SK-N-MC (cell line): ENCODE data around the gene HDAC1.

Experiments used
- DNase-seq: peaks from one replicate; pipeline ENCODE4 v3.0.0-alpha.2; 2011; ENCODE audit warnings: low read depth, low spot score
- H3K27ac ChIP-seq: fragments of 200-600 bp; sonication (generic); 2 replicates; pipeline ENCODE4 v1.5.1; 2016; ENCODE audit warnings: mixed run types
- H3K36me3 ChIP-seq: fragments of 200-600 bp; sonication (generic); 2 replicates; pipeline ENCODE4 v1.6.1; 2017; ENCODE audit warnings: antibody characterized with exemption, low read length, mixed read lengths; ENCODE audit not compliant: insufficient read depth
- H3K4me3 ChIP-seq: fragments of 200-600 bp; sonication (generic); 2 replicates; pipeline ENCODE4 v1.5.1; 2016
- H3K9ac ChIP-seq: fragments of 200-600 bp; sonication (generic); 2 replicates; pipeline ENCODE4 v1.8.0; 2017; ENCODE audit warnings: mixed run types, mixed read lengths; ENCODE audit not compliant: insufficient read length
- H3K9me3 ChIP-seq: fragments of 200-600 bp; sonication (generic); 2 replicates; pipeline ENCODE4 v1.6.1; 2017; ENCODE audit warnings: low read depth, mild to moderate bottlenecking, antibody characterized with exemption, low read length, moderate library complexity, mixed read lengths
- EZH2 ChIP-seq: fragments of 200-600 bp; sonication (generic); IDR thresholded peaks from one replicate; pipeline ENCODE4 v1.6.1; 2017; ENCODE audit warnings: antibody characterized with exemption
- FOXP2 ChIP-seq: optimal IDR thresholded peaks from 2 replicates; pipeline ENCODE3; 2011; ENCODE audit warnings: mild to moderate bottlenecking, moderate library complexity; ENCODE audit not compliant: insufficient read depth; ENCODE audit errors: extremely low read length, control extremely low read depth
- POLR2AphosphoS5 ChIP-seq: IDR thresholded peaks from 2 replicates; pipeline ENCODE4 v1.6.1; 2012; ENCODE audit warnings: mild to moderate bottlenecking, low read depth, low read length, borderline replicate concordance

HDAC1 gene

DNA sequence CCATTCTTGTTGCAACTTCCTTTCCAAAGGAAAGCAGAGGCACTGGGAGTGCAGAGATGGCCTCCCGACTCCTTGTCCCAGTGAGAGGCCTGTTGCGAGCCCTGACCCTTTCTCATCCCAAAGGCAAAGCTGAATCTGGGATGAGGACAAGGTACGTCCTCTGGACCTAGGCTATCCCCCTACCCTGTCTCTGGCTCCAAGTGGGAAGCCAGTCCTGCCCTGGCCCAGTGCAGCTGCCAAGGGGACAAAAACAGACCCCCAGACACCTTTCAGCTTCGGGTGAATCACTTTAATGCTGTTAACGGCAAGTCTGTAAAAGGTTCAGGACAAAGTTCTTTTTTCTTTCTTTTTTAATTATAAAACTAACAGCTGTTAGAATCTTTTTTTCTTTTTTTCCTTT is 73.0 kb downstream of the HDAC1 start:
- Histone ChIP-seq H3K9ac (no peak overlapping the region), H3K4me3 (no peak overlapping the region), H3K36me3 (peaks cover 16% of the 10 kb centered on the region; the same call in 1 of the 2 replicates), H3K9me3 (no peaks in the 10 kb centered on the region), H3K27ac (no peak overlapping the region)
- no peak for DNase-seq
- no peak for TF ChIP-seq POLR2AphosphoS5
- no peak for TF ChIP-seq FOXP2
- TF ChIP-seq EZH2, result no peak

GRCh38 chr1:32365445-32365844 is 73.6 kb downstream of the HDAC1 start:
- TF ChIP-seq EZH2 (no peak), FOXP2 (no peak), POLR2AphosphoS5 (no peak)
- Histone ChIP-seq H3K4me3 (no peak overlapping the region), H3K36me3 (peaks cover 16% of the 10 kb centered on the region; the same call in 1 of the 2 replicates), H3K9me3 (no peaks in the 10 kb centered on the region), H3K27ac (no peak overlapping the region), H3K9ac (no peak overlapping the region)
- no peak for DNase-seq

GRCh38 chr1:32367912-32368635 is 76.2 kb downstream of the HDAC1 start:
- H3K9me3 ChIP-seq, result no peaks in the 10 kb centered on the region
- TF ChIP-seq EZH2 (no peak), FOXP2 (no peak), POLR2AphosphoS5 (no peak)
- no peak overlapping the region for H3K4me3 ChIP-seq
- DNase-seq, result no peak
- no peak overlapping the region for H3K27ac ChIP-seq
- no peak overlapping the region for H3K9ac ChIP-seq
- H3K36me3 ChIP-seq, result peaks cover 25% of the 10 kb centered on the region; the same call in 1 of the 2 replicates

DNA sequence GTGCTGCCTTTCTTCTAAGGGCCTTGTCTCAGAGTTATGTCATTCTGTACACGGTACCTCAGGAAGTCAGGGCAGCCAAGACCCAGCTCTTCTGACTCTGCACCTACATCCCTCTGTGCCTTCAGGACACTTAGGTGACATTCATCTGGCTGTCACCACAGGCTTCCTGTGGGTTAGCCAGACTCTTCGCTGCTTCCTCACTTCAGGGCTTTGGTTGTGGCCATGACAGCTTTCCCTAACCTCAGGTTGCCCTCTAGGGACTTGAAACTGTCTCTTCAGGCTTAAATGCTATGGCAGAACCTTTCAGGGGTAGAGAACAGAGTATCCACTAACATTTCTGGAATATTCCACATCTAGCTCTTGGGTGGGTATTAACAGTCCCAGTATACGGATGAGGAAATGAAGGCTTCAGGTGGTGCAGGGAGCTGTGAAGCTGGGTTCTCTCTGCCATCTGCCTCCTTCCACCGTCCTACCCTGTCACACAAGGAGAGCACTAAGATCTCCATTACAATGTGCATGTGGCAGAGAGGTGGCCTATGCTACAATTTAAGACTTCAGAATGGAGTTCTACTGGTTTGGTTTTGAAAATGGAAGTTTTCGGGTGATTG is 80.4 kb downstream of the HDAC1 start:
- H3K27ac ChIP-seq, result no peak overlapping the region
- DNase-seq, result no peak
- TF ChIP-seq EZH2 (no peak), POLR2AphosphoS5 (no peak), FOXP2 (no peak)
- H3K4me3 ChIP-seq, result no peak overlapping the region
- no peaks in the 10 kb centered on the region for H3K9me3 ChIP-seq
- no peak overlapping the region for H3K9ac ChIP-seq
- peaks cover 42% of the 10 kb centered on the region for H3K36me3 ChIP-seq

DNA sequence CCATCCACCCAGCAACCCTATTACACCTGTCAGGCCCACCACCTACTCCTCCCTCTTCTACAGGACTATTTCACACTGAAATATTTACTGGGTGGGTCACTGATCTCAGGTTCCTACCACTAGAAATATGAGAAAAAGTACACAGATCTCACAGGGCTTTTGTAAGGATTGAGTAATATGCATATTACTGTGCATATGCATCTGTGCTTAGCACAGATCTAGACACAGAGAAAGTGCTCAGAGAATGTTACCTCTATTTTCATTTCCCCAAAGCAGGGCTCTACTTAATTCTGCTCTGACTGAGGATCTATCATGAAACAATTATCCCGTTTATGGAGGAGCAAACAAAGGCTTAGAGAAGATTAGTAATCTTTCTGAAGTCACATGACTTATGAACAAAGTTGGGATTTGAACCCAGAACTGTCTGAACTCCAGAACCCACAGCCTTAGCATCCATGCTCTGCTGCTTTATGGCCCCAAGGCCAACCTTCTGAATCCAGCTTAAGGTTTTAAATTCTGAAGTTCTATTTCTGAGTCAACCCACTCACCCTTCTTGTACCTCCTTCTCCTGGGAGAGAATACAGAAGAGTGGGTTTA is 82.2 kb downstream of the HDAC1 start:
- no peaks in the 10 kb centered on the region for H3K9me3 ChIP-seq
- DNase-seq, result no peak
- no peak overlapping the region for H3K27ac ChIP-seq
- H3K4me3 ChIP-seq, result no peak overlapping the region
- H3K36me3 ChIP-seq, result peaks cover 53% of the 10 kb centered on the region
- TF ChIP-seq EZH2 (no peak), FOXP2 (no peak), POLR2AphosphoS5 (no peak)
- H3K9ac ChIP-seq, result no peak overlapping the region

DNA sequence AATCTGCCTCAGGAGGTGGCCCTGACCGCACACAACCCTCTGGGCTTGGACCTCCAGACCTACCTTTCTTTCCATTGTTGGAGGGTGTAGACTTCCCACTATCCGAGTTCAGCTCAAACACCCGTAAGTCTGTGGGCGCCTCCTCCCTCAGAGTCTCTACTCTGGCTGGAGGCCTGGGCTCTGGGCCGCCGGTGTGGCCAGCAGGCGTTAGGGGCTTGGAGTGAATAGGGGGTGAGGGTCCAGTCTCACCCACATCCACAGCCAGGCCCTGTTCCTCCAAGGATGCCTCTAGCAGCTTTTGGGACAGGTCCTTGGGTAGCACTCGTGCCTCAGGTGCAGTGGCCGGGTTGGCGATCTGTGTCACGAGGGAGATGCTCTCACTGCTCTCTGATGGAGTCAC is 84.3 kb downstream of the HDAC1 start:
- TF ChIP-seq FOXP2 (no peak), POLR2AphosphoS5 (no peak), EZH2 (no peak)
- Histone ChIP-seq H3K9me3 (no peaks in the 10 kb centered on the region), H3K27ac (no peak overlapping the region), H3K36me3 (peaks cover 68% of the 10 kb centered on the region), H3K9ac (no peak overlapping the region), H3K4me3 (no peak overlapping the region)
- no peak for DNase-seq

- no peak for TF ChIP-seq POLR2AphosphoS5
- TF ChIP-seq FOXP2, result no peak
- no peak for TF ChIP-seq EZH2
- H3K9ac ChIP-seq, result no peak overlapping the region
- H3K36me3 ChIP-seq, result peaks cover 70% of the 10 kb centered on the region
- H3K9me3 ChIP-seq, result no peaks in the 10 kb centered on the region
- H3K4me3 ChIP-seq, result no peak overlapping the region
- H3K27ac ChIP-seq, result no peak overlapping the region
- no peak for DNase-seq
These were observed 85.8 kb downstream of the HDAC1 start for GRCh38 chr1:32377541-32378220.

GRCh38 chr1:32380057-32380456 is 88.2 kb downstream of the HDAC1 start:
- Histone ChIP-seq H3K9me3 (no peaks in the 10 kb centered on the region), H3K9ac (no peak overlapping the region), H3K27ac (no peak overlapping the region), H3K36me3 (peaks cover 87% of the 10 kb centered on the region), H3K4me3 (no peak overlapping the region)
- TF ChIP-seq EZH2 (no peak), POLR2AphosphoS5 (no peak), FOXP2 (no peak)
- no peak for DNase-seq
